ENCODE measurements around the gene STX17.

- TF ChIP-seq, protein P1, sequence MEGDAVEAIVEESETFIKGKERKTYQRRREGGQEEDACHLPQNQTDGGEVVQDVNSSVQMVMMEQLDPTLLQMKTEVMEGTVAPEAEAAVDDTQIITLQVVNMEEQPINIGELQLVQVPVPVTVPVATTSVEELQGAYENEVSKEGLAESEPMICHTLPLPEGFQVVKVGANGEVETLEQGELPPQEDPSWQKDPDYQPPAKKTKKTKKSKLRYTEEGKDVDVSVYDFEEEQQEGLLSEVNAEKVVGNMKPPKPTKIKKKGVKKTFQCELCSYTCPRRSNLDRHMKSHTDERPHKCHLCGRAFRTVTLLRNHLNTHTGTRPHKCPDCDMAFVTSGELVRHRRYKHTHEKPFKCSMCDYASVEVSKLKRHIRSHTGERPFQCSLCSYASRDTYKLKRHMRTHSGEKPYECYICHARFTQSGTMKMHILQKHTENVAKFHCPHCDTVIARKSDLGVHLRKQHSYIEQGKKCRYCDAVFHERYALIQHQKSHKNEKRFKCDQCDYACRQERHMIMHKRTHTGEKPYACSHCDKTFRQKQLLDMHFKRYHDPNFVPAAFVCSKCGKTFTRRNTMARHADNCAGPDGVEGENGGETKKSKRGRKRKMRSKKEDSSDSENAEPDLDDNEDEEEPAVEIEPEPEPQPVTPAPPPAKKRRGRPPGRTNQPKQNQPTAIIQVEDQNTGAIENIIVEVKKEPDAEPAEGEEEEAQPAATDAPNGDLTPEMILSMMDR (IDR thresholded peaks at IDR 0.05 in 8 of 11, conservative IDR thresholded peaks at IDR 0.05 in 3 of 11): no peak
- no peak for TF ChIP-seq POLR2A (IDR thresholded peaks at IDR 0.05)
Observed at GRCh38 chr9:100013573-100013972, 107.1 kb downstream of the STX17 start.

All from spleen (tissue), 7 donors.